ENCODE measurements around the gene LEO1.

The LEO1 gene

DNA sequence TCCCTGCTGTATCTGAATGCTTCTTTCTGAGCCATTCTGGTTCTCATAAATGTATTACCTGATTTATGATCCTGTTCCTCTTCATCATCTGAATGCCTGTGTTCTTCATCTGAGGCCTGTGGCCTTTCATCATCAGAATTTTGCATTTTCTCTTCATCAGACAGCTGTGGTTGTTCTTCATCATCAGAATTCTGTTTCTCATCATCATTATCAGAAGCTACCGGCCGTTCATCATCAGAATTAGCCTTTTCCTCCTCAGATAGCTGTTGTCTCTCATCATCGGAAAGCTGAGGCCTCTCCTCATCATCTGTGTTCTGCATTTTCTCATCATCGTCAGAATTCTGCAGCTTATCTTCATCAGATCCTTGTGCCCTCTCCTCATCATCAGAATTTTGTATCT is 5.9 kb downstream of the LEO1 start:
- peaks cover 54% of the 10 kb centered on the region for H3K79me2 ChIP-seq (ENCODE audit: insufficient read depth, low read length)
- TF ChIP-seq, protein P1, sequence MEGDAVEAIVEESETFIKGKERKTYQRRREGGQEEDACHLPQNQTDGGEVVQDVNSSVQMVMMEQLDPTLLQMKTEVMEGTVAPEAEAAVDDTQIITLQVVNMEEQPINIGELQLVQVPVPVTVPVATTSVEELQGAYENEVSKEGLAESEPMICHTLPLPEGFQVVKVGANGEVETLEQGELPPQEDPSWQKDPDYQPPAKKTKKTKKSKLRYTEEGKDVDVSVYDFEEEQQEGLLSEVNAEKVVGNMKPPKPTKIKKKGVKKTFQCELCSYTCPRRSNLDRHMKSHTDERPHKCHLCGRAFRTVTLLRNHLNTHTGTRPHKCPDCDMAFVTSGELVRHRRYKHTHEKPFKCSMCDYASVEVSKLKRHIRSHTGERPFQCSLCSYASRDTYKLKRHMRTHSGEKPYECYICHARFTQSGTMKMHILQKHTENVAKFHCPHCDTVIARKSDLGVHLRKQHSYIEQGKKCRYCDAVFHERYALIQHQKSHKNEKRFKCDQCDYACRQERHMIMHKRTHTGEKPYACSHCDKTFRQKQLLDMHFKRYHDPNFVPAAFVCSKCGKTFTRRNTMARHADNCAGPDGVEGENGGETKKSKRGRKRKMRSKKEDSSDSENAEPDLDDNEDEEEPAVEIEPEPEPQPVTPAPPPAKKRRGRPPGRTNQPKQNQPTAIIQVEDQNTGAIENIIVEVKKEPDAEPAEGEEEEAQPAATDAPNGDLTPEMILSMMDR (IDR thresholded peaks at IDR 0.05; ENCODE audit: low read length), result no peak
- TF ChIP-seq EZH2 (IDR thresholded peaks at IDR 0.05; ENCODE audit: borderline replicate concordance, low read length), result no peak
- peaks cover 50% of the 10 kb centered on the region for H3K36me3 ChIP-seq (ENCODE audit: insufficient read depth, low read length)

DNA sequence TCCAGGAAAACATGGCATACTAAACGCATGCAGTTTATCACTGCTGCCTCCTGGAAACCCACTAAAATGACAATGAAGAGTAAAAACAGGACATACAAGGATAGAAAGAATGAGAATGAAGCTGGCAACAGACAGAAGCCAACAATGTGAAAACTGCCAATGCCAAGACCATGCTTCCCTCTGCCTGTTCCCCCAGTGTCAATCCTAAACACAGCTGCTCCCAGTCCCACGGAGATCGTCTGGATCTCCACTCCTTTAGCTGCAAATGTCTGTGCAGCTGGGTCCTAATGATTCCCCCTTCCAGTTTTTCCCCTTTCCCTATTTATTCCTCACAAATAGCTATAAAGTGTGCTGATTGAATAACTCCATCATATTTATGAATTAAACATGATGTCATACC is 16.1 kb downstream of the LEO1 start:
- no peak for TF ChIP-seq EZH2 (IDR thresholded peaks at IDR 0.05; ENCODE audit: borderline replicate concordance, low read length)
- TF ChIP-seq, protein P1 (IDR thresholded peaks at IDR 0.05; ENCODE audit: low read length), result no peak
- H3K4me3 ChIP-seq (ENCODE audit: low read depth, low read length, poor library complexity, severe bottlenecking), result no peak overlapping the region
- H4K20me1 ChIP-seq (ENCODE audit: insufficient read depth, low read length), result no peaks in the 10 kb centered on the region
- no peaks in the 10 kb centered on the region for H3K79me2 ChIP-seq (ENCODE audit: insufficient read depth, low read length)
- H3K27ac ChIP-seq (ENCODE audit: low read depth, low read length, poor library complexity, severe bottlenecking), result no peak overlapping the region
- H3K9me2 ChIP-seq (ENCODE audit: low read depth, low read length), result no peaks in the 10 kb centered on the region
- no peaks in the 10 kb centered on the region for H3F3A ChIP-seq (ENCODE audit: insufficient read depth, low read length)
- H3K4me2 ChIP-seq (ENCODE audit: low read length), result no peak overlapping the region
- H3K36me3 ChIP-seq (ENCODE audit: insufficient read depth, low read length), result peaks cover 85% of the 10 kb centered on the region
- no peak overlapping the region for H3K9ac ChIP-seq (ENCODE audit: low read length)
- H2AFZ ChIP-seq (ENCODE audit: low read length), result no peak overlapping the region
- H3K4me1 ChIP-seq (ENCODE audit: insufficient read depth, low read length, severe bottlenecking), result no peaks in the 10 kb centered on the region
- no peaks in the 10 kb centered on the region for H3K9me3 ChIP-seq (ENCODE audit: low read length)
- H3K27me3 ChIP-seq (ENCODE audit: insufficient read depth, low read length), result no peaks in the 10 kb centered on the region

More for the DNA sequence above, 5.9 kb downstream of the LEO1 start:
- Histone ChIP-seq H3F3A (ENCODE audit: insufficient read depth, low read length) (no peaks in the 10 kb centered on the region), H3K4me2 (ENCODE audit: low read length) (no peak overlapping the region), H3K9me3 (ENCODE audit: low read length) (peaks cover 6% of the 10 kb centered on the region), H3K4me3 (ENCODE audit: low read depth, low read length, poor library complexity, severe bottlenecking) (no peak overlapping the region), H4K20me1 (ENCODE audit: insufficient read depth, low read length) (no peaks in the 10 kb centered on the region), H3K4me1 (ENCODE audit: insufficient read depth, low read length, severe bottlenecking) (peaks cover 12% of the 10 kb centered on the region), H3K27ac (ENCODE audit: low read depth, low read length, poor library complexity, severe bottlenecking) (no peak overlapping the region), H3K27me3 (ENCODE audit: insufficient read depth, low read length) (no peaks in the 10 kb centered on the region), H2AFZ (ENCODE audit: low read length) (no peak overlapping the region), H3K9me2 (ENCODE audit: low read depth, low read length) (no peaks in the 10 kb centered on the region), H3K9ac (ENCODE audit: low read length) (no peak overlapping the region)

DNA sequence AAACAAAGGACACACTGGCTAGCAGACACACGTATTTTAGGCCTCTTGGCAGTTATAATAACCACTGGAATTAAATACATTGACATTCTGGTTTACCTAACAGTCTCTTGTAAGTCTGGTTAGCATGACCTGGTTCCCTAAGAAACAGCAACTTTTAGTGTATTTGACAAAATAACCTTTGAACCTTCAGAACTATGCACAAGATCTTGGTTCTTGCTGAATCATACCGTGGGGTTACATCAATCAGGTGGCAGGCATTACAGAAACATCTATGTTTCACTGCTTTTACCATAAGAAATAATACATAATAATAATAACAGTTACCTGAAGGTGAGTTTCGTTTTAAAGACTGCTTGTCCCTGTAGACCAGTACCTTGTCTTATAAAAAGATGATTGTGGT is 18.8 kb downstream of the LEO1 start:
- no peaks in the 10 kb centered on the region for H3K9me2 ChIP-seq (ENCODE audit: low read depth, low read length)
- no peak overlapping the region for H3K4me3 ChIP-seq (ENCODE audit: low read depth, low read length, poor library complexity, severe bottlenecking)
- no peaks in the 10 kb centered on the region for H3K27me3 ChIP-seq (ENCODE audit: insufficient read depth, low read length)
- H3K4me1 ChIP-seq (ENCODE audit: insufficient read depth, low read length, severe bottlenecking), result no peaks in the 10 kb centered on the region
- no peaks in the 10 kb centered on the region for H3K9me3 ChIP-seq (ENCODE audit: low read length)
- H4K20me1 ChIP-seq (ENCODE audit: insufficient read depth, low read length), result no peaks in the 10 kb centered on the region
- no peak for TF ChIP-seq EZH2 (IDR thresholded peaks at IDR 0.05; ENCODE audit: borderline replicate concordance, low read length)
- TF ChIP-seq, protein P1 (IDR thresholded peaks at IDR 0.05; ENCODE audit: low read length), result no peak
- H2AFZ ChIP-seq (ENCODE audit: low read length), result no peak overlapping the region
- H3F3A ChIP-seq (ENCODE audit: insufficient read depth, low read length), result no peaks in the 10 kb centered on the region
- peaks cover 90% of the 10 kb centered on the region for H3K36me3 ChIP-seq (ENCODE audit: insufficient read depth, low read length)
- no peak overlapping the region for H3K27ac ChIP-seq (ENCODE audit: low read depth, low read length, poor library complexity, severe bottlenecking)
- no peak overlapping the region for H3K9ac ChIP-seq (ENCODE audit: low read length)
- no peaks in the 10 kb centered on the region for H3K79me2 ChIP-seq (ENCODE audit: insufficient read depth, low read length)
- no peak overlapping the region for H3K4me2 ChIP-seq (ENCODE audit: low read length)
